Right atrium auricular region (tissue), 2 donors: ENCODE data around the gene CDH3. TPM values are rescaled to one million over a fixed set of nuclear protein-coding genes. Genes with fewer than 3 reads are reported as not detected.
A peak's percentile ranks its signal among the peaks of the same experiment; 100 is the strongest.

Experiments
- DNase-seq: peaks from one replicate; pipeline ENCODE4 v3.0.0-alpha.2; 2019; ENCODE audit warnings: low spot score
- H3K27ac ChIP-seq, 2 donors: fragments of 200-600 bp; sonication (generic); 1 replicate in 1 of 2; 2 replicates in 1 of 2; pipeline ENCODE4 v1.5.1; 2016 to 2019
- H3K27me3 ChIP-seq, 2 donors: fragments of 200-600 bp; sonication (generic); one replicate each; pipeline versions ENCODE4 v1.5.1 to v1.6.0; 2017 to 2019
- H3K36me3 ChIP-seq: fragments of 200-600 bp; sonication (generic); one replicate; pipeline ENCODE4 v1.5.1; 2016
- H3K4me1 ChIP-seq, 2 donors: fragments of 200-600 bp; sonication (generic); one replicate each; pipeline versions ENCODE4 v1.5.1 to v1.6.0; 2017 to 2019
- H3K4me3 ChIP-seq, 2 donors: fragments of 200-600 bp; sonication (generic); 1 replicate in 1 of 2; 2 replicates in 1 of 2; pipeline ENCODE4 v1.5.1; 2017 to 2019; ENCODE audit warnings: mild to moderate bottlenecking in 1 of 2, moderate library complexity in 1 of 2
- H3K9me3 ChIP-seq, 2 donors: fragments of 200-600 bp; sonication (generic); one replicate each; pipeline ENCODE4 v1.5.1; 2019
- CTCF ChIP-seq, 2 donors: fragments of 200-600 bp; sonication (generic); IDR thresholded peaks; one replicate each; pipeline ENCODE4 v1.5.1; 2019; ENCODE audit warnings: antibody characterized with exemption in 2 of 2
- total RNA-seq, 2 donors: library from RNA; depleted of rRNA; stranded (reverse); fragments of >200 nt; gene quantifications; one replicate each; pipeline ENCODE4 v1.1.0, GENCODE V29; 2016

CDH3 gene
- total RNA-seq, 2 donors from 2014 or later, result 1.7 to 3.5 TPM

- Histone ChIP-seq H3K27ac (no peak overlapping the region), H3K36me3 (no peaks in the 10 kb centered on the region), H3K27me3 (peaks cover 17 to 24% of the 10 kb centered on the region in 2 donors), H3K4me3 (no peak overlapping the region), H3K4me1 (peaks cover 0 to 26% of the 10 kb centered on the region in 2 donors), H3K9me3 (no peaks in the 10 kb centered on the region)
- DNase-seq, result no peak
- no peak for TF ChIP-seq CTCF (IDR thresholded peaks at IDR 0.05)
Measured at GRCh38 chr16:68643847-68644246, 1.3 kb upstream of the CDH3 start.

GRCh38 chr16:68644296-68644695 lies 814 bp upstream of the CDH3 start:
- no peak overlapping the region for H3K27ac ChIP-seq
- DNase-seq, result no peak
- no peak overlapping the region for H3K4me3 ChIP-seq
- H3K27me3 ChIP-seq, result peaks cover 17 to 24% of the 10 kb centered on the region in 2 donors
- no peaks in the 10 kb centered on the region for H3K36me3 ChIP-seq
- no peak for TF ChIP-seq CTCF (IDR thresholded peaks at IDR 0.05)
- peaks cover 0 to 26% of the 10 kb centered on the region in 2 donors for H3K4me1 ChIP-seq
- H3K9me3 ChIP-seq, result no peaks in the 10 kb centered on the region

GRCh38 chr16:68645494-68646388 lies 631 bp downstream of the CDH3 start:
- Histone ChIP-seq H3K27me3 (peaks cover 17 to 24% of the 10 kb centered on the region in 2 donors), H3K4me1 (peaks cover 0 to 26% of the 10 kb centered on the region in 2 donors), H3K36me3 (no peaks in the 10 kb centered on the region), H3K4me3 (peak overlapping the region in 1 of 2 donors; percentile 27), H3K27ac (no peak overlapping the region), H3K9me3 (no peaks in the 10 kb centered on the region)
- no peak for TF ChIP-seq CTCF (IDR thresholded peaks at IDR 0.05)
- DNase-seq, result no peak

- H3K27ac ChIP-seq, result no peak overlapping the region
- peaks cover 0 to 25% of the 10 kb centered on the region in 2 donors for H3K4me1 ChIP-seq
- H3K4me3 ChIP-seq, result no peak overlapping the region
- no peak for TF ChIP-seq CTCF (IDR thresholded peaks at IDR 0.05)
- DNase-seq, result no peak
- H3K36me3 ChIP-seq, result no peaks in the 10 kb centered on the region
- H3K9me3 ChIP-seq, result no peaks in the 10 kb centered on the region
- H3K27me3 ChIP-seq, result peaks cover 17 to 24% of the 10 kb centered on the region in 2 donors
Measured at GRCh38 chr16:68646953-68647659, 2.0 kb downstream of the CDH3 start.

GRCh38 chr16:68651136-68651535 lies 6.0 kb downstream of the CDH3 start:
- DNase-seq, result no peak
- no peak for TF ChIP-seq CTCF (IDR thresholded peaks at IDR 0.05)
- peaks cover 1 to 6% of the 10 kb centered on the region in 2 donors for H3K27me3 ChIP-seq
- H3K27ac ChIP-seq, result no peak overlapping the region
- H3K36me3 ChIP-seq, result no peaks in the 10 kb centered on the region
- H3K4me3 ChIP-seq, result no peak overlapping the region
- peaks cover 0 to 1% of the 10 kb centered on the region in 2 donors for H3K4me1 ChIP-seq
- H3K9me3 ChIP-seq, result no peaks in the 10 kb centered on the region
